Fibroblast of pulmonary artery (primary cell): ENCODE results near the gene TMEM218.

ENCODE experiments used
- DNase-seq: peaks from one replicate; pipeline ENCODE4 v3.0.0-alpha.2; 2010; ENCODE audit warnings: low read depth
- H3K4me3 ChIP-seq: replicated peaks from 2 replicates; pipeline ENCODE4 v1.5.1; 2011; ENCODE audit warnings: low read depth, mild to moderate bottlenecking, control low read depth, low read length, moderate library complexity
- CTCF ChIP-seq: IDR thresholded peaks from 2 replicates; pipeline ENCODE4 v1.5.1; 2011; ENCODE audit warnings: mild to moderate bottlenecking, control low read depth, low read length, inconsistent platforms; ENCODE audit errors: missing control alignments

The TMEM218 gene

DNA sequence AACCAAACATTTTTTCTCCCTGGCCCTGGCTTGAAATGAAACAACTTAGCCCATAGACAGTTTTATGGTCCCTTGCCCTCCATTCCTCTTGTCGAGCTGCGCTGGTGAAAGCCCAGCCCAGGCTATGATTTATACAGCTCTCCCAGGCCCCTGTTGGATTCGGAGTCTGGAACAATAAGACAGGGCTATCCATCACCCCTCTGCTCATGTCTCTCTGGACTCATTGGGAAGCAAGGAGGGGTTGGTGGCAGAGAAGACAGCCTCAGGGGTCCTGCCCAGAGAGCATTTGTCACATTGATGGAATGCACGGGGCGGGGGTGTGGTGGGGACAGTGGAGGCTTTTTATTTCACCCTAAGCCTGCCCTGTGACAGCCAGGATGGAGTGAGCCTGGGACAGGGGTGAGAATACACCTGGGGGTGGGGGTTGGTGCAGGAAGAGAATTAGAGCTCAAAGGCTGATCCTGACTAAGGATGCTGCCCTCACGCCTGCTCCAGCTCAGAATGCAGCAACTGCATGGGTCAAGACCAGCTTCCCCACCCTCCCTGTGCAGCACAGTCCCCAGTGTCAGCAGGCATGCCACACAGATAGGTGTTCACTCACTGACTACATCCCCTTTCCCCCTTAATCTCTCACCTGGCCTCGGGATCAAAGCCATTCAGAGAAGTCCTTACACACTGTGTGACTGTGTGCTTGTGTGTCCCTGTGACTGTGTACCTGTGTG lies 43.1 kb upstream of the TMEM218 start:
- TF ChIP-seq CTCF, result no peak
- no peak for DNase-seq
- no peak overlapping the region for H3K4me3 ChIP-seq

GRCh38 chr11:125153837-125154236 lies 42.4 kb upstream of the TMEM218 start:
- no peak for DNase-seq
- no peak for TF ChIP-seq CTCF

GRCh38 chr11:125148743-125149142 lies 37.3 kb upstream of the TMEM218 start:
- TF ChIP-seq CTCF, result no peak
- no peak for DNase-seq
- no peak overlapping the region for H3K4me3 ChIP-seq

More at GRCh38 chr11:125153837-125154236, 42.4 kb upstream of the TMEM218 start:
- no peak overlapping the region for H3K4me3 ChIP-seq

GRCh38 chr11:125148011-125148410 lies 36.6 kb upstream of the TMEM218 start:
- DNase-seq, result no peak
- no peak for TF ChIP-seq CTCF
- no peak overlapping the region for H3K4me3 ChIP-seq

DNA sequence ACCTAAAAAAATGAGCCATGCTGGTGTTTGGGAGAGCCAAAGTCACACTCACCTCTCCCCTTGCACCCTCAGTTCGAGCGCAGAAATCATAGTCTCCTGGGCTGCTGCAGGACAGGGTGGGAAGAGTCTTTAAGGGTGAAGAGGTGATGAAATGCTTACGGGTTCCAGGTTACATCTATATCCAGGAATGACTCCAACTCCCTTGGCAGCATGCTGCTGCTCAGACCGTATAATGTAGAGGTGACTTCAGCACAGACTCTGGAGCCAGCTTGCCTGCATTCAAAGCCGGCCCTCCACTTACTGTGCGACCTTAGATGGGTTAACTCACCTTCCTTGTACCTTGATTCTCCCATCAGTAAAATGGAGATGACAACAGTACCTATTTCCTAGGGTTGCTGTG lies 35.9 kb upstream of the TMEM218 start:
- H3K4me3 ChIP-seq, result no peak overlapping the region
- TF ChIP-seq CTCF, result no peak
- DNase-seq, result no peak

DNA sequence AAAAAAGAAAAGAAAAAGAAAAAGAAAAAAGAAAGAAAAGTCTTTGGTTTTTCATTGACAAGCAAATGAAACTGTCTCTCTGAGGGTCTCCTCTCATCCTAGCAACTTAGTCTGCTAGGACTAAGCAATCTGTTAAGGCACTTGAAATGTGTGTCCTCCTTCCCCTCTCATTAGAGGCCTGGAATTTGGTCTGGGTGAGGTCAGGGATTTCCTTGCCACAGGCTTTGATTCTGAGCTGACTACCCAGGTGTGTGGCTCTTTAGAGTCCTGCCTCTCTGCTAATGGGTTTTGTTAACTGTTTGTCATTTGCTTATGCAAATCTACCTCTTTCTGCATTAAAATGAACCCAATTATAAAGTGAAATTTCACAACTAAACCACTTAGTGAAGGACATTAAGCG lies 34.8 kb upstream of the TMEM218 start:
- TF ChIP-seq CTCF, result no peak
- DNase-seq, result no peak

More for the DNA sequence above, 34.8 kb upstream of the TMEM218 start:
- no peak overlapping the region for H3K4me3 ChIP-seq
